SK-N-SH (cell line): Measurements from ENCODE around the gene LRP6.
"Not testable (repeated sequence)": the region's sequence is repeated elsewhere in the genome, so short reads cannot be mapped to it uniquely, and the experiment has no call there.

ENCODE experiments used
- CTCF ChIP-seq: fragments of 200-600 bp; sonication (generic); IDR thresholded peaks from 2 replicates; pipeline ENCODE4 v1.6.1; 2017; ENCODE audit warnings: antibody characterized with exemption, mild to moderate bottlenecking, moderate library complexity
- EZH2phosphoT487 ChIP-seq: fragments of 200-600 bp; sonication (generic); IDR thresholded peaks from 2 replicates; pipeline ENCODE4 v1.6.1; 2017; ENCODE audit warnings: low read depth, mixed run types, mild to moderate bottlenecking, antibody characterized with exemption, moderate library complexity, borderline replicate concordance
- JUND ChIP-seq: IDR thresholded peaks from 2 replicates; pipeline ENCODE4 v1.4.0; 2012
- MAX ChIP-seq: IDR thresholded peaks from 2 replicates; pipeline ENCODE4 v1.4.0; 2012; ENCODE audit warnings: low read depth
- NFIC ChIP-seq: IDR thresholded peaks from 2 replicates; pipeline ENCODE4 v1.4.0; 2012; ENCODE audit warnings: borderline replicate concordance
- POLR2AphosphoS5 ChIP-seq: IDR thresholded peaks from 2 replicates; pipeline ENCODE4 v1.6.1; 2012; ENCODE audit warnings: low read depth, low read length
- USF2 ChIP-seq: fragments of 150-350 bp; IDR thresholded peaks from 2 replicates; pipeline ENCODE4 v1.6.1; 2017; ENCODE audit warnings: antibody characterized with exemption, low read length, low read depth, borderline replicate concordance
- YY1 ChIP-seq: IDR thresholded peaks from 2 replicates; pipeline ENCODE4 v1.4.0; 2012; ENCODE audit warnings: low read depth, mild to moderate bottlenecking

GRCh38 chr12:12256291-12256757 lies 10.5 kb downstream of the LRP6 start:
- not testable (repeated sequence) for TF ChIP-seq NFIC, MAX, POLR2AphosphoS5, USF2, JUND, CTCF, YY1, EZH2phosphoT487
